Measurements from ENCODE around the gene RAB31. TPM values are rescaled to one million over a fixed set of nuclear protein-coding genes. Genes with fewer than 3 reads are reported as not detected.
"Not testable (repeated sequence)": the region's sequence is repeated elsewhere in the genome, so short reads cannot be mapped to it uniquely, and the experiment has no call there.

RAB31 gene
- total RNA-seq, 2 donors from 2014 or later = 7.7 to 86.9 TPM

DNA sequence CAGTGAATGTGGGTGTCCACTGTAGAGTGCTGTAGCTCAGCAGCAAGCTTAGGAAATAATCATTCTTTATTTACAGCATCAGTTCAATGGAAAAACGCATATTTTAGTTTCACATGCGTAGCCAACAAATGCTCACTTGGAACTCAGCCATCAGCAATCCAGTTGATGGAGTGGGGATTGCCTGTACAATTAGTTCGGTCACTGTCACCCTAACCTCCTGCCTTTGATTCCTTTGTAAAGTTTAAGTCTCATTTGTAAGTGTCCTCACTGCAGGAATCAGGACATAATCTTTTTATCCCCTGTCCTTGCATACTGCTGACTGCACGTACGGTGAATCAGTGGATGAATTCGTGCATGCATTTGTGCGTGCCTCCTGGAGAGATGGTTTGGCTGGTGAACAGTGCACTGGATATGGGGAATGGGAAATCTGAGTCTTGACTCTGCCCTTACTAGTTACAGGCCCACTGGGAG is 55.9 kb downstream of the RAB31 start:
- intact Hi-C loops (cut with DNase I) = no loop called here
- no peak for TF ChIP-seq POLR2A (IDR thresholded peaks at IDR 0.05)
- TF ChIP-seq, protein P1, sequence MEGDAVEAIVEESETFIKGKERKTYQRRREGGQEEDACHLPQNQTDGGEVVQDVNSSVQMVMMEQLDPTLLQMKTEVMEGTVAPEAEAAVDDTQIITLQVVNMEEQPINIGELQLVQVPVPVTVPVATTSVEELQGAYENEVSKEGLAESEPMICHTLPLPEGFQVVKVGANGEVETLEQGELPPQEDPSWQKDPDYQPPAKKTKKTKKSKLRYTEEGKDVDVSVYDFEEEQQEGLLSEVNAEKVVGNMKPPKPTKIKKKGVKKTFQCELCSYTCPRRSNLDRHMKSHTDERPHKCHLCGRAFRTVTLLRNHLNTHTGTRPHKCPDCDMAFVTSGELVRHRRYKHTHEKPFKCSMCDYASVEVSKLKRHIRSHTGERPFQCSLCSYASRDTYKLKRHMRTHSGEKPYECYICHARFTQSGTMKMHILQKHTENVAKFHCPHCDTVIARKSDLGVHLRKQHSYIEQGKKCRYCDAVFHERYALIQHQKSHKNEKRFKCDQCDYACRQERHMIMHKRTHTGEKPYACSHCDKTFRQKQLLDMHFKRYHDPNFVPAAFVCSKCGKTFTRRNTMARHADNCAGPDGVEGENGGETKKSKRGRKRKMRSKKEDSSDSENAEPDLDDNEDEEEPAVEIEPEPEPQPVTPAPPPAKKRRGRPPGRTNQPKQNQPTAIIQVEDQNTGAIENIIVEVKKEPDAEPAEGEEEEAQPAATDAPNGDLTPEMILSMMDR (IDR thresholded peaks at IDR 0.05) = no peak
- no peak for TF ChIP-seq POLR2AphosphoS5 (IDR thresholded peaks at IDR 0.05)
- no peak for DNase-seq (ENCODE audit: low spot score)
- Histone ChIP-seq H3K9me3 (no peaks in the 10 kb centered on the region), H3K36me3 (no peaks in the 10 kb centered on the region), H3K27me3 (replicated peaks; ENCODE audit: insufficient read depth) (no peaks in the 10 kb centered on the region), H3K4me1 (replicated peaks) (no peaks in the 10 kb centered on the region), H3K27ac (no peak overlapping the region), H3K4me3 (no peak overlapping the region)
- WGBS = 86% methylated on average over 7 of the region's 7 CpGs

DNA sequence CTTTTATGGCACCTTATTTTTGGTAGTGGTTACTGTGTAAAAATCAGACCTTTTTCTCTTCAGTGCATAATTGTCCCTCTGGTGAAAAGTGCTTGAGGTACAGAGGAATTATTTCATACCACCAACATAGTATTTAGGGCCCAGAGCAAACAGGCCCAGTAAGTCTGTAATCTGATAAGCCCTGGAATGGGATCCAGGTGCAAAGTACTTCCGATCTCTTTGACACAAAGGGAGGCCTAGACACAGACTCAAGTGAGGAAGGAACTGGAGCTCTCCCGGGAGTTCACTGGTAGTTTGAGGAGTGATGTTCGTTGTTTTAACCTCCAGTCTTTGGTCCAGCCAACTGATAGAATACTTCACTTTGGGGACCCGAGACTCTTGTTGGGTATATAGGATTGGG is 57.4 kb downstream of the RAB31 start:
- H3K27me3 ChIP-seq (replicated peaks; ENCODE audit: insufficient read depth) = no peaks in the 10 kb centered on the region
- TF ChIP-seq POLR2A (IDR thresholded peaks at IDR 0.05) = no peak
- no peak for TF ChIP-seq POLR2AphosphoS5 (IDR thresholded peaks at IDR 0.05)
- TF ChIP-seq, protein P1 (IDR thresholded peaks at IDR 0.05) = no peak
- H3K36me3 ChIP-seq = no peaks in the 10 kb centered on the region
- no peaks in the 10 kb centered on the region for H3K4me1 ChIP-seq (replicated peaks)
- intact Hi-C loops (cut with DNase I) = no loop called here
- WGBS = 57% methylated on average over 4 of the region's 4 CpGs
- no peak for DNase-seq (ENCODE audit: low spot score)
- H3K9me3 ChIP-seq = no peaks in the 10 kb centered on the region
- no peak overlapping the region for H3K27ac ChIP-seq
- no peak overlapping the region for H3K4me3 ChIP-seq

DNA sequence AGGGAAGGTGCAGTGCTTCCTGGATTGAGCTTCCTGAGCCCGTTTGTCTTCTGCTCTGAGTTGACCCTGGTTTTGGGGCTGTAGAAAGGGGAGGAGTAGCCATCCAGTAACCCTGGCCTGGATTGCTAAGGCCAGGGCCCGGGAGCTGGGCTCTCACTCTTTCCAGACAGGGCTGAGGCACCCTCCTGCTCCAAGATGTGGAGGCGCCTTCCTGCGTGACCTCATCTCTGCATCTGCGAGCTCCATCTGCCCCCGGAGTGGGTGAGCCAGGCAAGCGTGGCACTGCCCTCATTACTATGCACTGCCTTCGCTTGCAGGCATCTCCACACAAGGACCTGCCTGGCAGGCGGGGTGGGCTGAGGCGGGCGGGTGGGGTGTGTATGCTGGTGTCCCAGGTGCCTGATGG is 58.0 kb downstream of the RAB31 start:
- Histone ChIP-seq H3K4me3 (no peak overlapping the region), H3K9me3 (no peaks in the 10 kb centered on the region), H3K36me3 (no peaks in the 10 kb centered on the region), H3K4me1 (replicated peaks) (no peaks in the 10 kb centered on the region), H3K27me3 (replicated peaks; ENCODE audit: insufficient read depth) (no peaks in the 10 kb centered on the region), H3K27ac (no peak overlapping the region)
- 86% methylated on average over 11 of the region's 11 CpGs for WGBS
- intact Hi-C loops (cut with DNase I) = no loop called here
- no peak for DNase-seq (ENCODE audit: low spot score)
- TF ChIP-seq POLR2AphosphoS5 (IDR thresholded peaks at IDR 0.05) (no peak), POLR2A (IDR thresholded peaks at IDR 0.05) (no peak)
- TF ChIP-seq, protein P1 (IDR thresholded peaks at IDR 0.05) = no peak

DNA sequence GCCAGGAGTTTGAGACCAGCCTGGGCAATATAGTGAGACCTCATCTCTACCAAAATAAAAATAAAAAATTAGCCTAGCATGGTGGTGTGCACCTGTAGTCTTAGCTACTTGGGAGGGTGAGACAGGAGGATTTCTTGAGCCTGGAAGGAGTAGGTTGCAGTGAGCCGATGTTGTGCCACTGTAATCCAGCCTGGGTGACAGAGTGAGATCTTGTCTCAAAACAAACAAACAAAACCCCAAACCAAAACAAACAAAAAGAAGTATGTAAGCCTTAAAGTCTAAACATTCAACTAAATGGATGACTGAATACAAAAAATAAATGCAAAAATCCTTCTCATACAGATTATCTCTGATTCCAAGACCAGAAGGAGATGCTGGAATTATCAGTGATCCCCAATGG is 58.6 kb downstream of the RAB31 start:
- WGBS = 79% methylated on average over 1 of the region's 1 CpG

DNA sequence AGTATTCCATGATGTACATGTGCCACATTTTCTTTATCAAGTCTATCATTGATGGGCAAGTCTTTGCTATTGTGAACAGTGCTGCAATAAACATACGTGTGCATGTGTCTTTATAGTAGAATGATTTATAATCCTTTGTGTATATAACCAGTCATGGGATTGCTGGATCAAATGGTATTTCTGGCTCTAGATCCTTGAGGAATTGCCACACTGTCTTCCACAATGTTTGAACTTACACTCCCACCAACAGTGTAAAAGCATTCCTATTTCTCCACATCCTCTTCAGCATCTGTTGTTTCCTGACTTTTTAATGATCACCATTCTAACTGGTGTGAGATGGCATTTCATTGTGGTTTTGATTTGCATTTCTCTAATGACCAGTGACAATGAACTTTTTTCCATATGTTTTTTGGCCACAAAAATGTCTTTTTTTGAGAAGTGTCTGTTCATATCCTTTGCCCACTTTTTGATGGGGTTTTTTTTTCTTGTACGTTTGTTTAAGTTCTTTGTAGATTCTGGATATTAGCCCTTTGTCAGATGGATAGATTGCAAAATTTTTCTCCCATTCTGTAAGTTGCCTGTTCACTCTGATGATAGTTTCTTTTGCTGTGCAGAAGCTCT is 60.1 kb downstream of the RAB31 start:
- H3K4me3 ChIP-seq; H3K36me3 ChIP-seq; H3K9me3 ChIP-seq; H3K4me1 ChIP-seq (replicated peaks); H3K27ac ChIP-seq; DNase-seq (ENCODE audit: low spot score); H3K27me3 ChIP-seq (replicated peaks; ENCODE audit: insufficient read depth); intact Hi-C loops (cut with DNase I): not testable (repeated sequence)
- 53% methylated on average over 2 of the region's 2 CpGs for WGBS

More for the DNA sequence above, 58.6 kb downstream of the RAB31 start:
- no peaks in the 10 kb centered on the region for H3K4me1 ChIP-seq (replicated peaks)
- H3K4me3 ChIP-seq = no peak overlapping the region
- H3K9me3 ChIP-seq = no peaks in the 10 kb centered on the region
- H3K36me3 ChIP-seq = no peaks in the 10 kb centered on the region
- no peak for DNase-seq (ENCODE audit: low spot score)
- H3K27ac ChIP-seq = no peak overlapping the region
- no peak for TF ChIP-seq POLR2AphosphoS5 (IDR thresholded peaks at IDR 0.05)
- TF ChIP-seq, protein P1 (IDR thresholded peaks at IDR 0.05) = no peak
- no peak for TF ChIP-seq POLR2A (IDR thresholded peaks at IDR 0.05)
- H3K27me3 ChIP-seq (replicated peaks; ENCODE audit: insufficient read depth) = no peaks in the 10 kb centered on the region
- intact Hi-C loops (cut with DNase I) = no loop called here

DNA sequence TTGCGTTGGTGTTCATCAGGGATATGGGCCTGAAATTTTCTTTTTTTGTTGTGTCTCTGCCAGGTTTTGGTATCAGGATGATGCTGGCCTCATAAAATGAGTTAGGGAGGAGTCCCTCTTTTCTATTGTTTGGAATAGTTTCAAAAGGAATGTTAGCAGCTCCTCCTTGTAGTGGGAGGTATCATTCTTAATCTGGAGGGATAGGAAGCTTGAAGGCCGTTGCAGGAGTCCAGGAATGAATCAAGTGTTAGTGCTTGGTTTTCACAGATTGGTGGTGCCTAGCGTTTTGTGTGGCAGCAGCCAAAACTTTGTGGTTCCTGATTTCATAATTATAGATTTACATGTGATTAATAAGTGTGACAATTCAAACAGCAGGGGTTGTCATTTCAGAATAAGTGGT is 62.0 kb downstream of the RAB31 start:
- not testable (repeated sequence) for H3K36me3 ChIP-seq; H3K4me1 ChIP-seq (replicated peaks); H3K9me3 ChIP-seq; H3K27me3 ChIP-seq (replicated peaks; ENCODE audit: insufficient read depth); H3K4me3 ChIP-seq; H3K27ac ChIP-seq; DNase-seq (ENCODE audit: low spot score)
- WGBS = 68% methylated on average over 3 of the region's 3 CpGs
- intact Hi-C loops (cut with DNase I) = loop anchor here (5.0 kb wide), 1 partner anchor 158 kb away; the partner anchor contains the start of gene PPP4R1
